HCT116 (cell line): ENCODE results near the gene ARL5B. TPM values are rescaled to one million over a fixed set of nuclear protein-coding genes. Genes with fewer than 3 reads are reported as not detected.
A peak's percentile ranks its signal among the peaks of the same experiment; 100 is the strongest.

Experiments used
- ATAC-seq: fragments of 200-7000 bp; cut with Tn5 transposase; 2 replicates; pipeline ENCODE4 v1.9.1; 2020; ENCODE audit warnings: mild to moderate bottlenecking, moderate library complexity
- BruUV-seq: library from RNA; stranded (reverse); fragments of 400-500 nt; replicated peaks from 2 replicates; lab custom pipeline; 2021; lab: Mats Ljungman, UMichigan
- CTCF ChIA-PET: fragments of 300-600 bp; sonication (Branson Sonifier 250); formaldehyde crosslinking; loops from one replicate; lab custom pipeline; 2021; ENCODE audit warnings: antibody characterized with exemption; lab: Charles Lee
- POLR2A ChIA-PET: fragments of 300-600, 350-600 bp; sonication (Branson Sonifier 250); formaldehyde crosslinking; loops from one replicate; lab custom pipeline; 2021; ENCODE audit warnings: antibody characterized with exemption; lab: Charles Lee
- RAD21 ChIA-PET, 2 experiments: fragments of 300-600 bp; sonication (Branson Sonifier 250); formaldehyde crosslinking; loops; one replicate each; lab custom pipeline; 2023; ENCODE audit warnings: low total read pairs in 2 of 2; ENCODE audit not compliant: uncharacterized antibody in 2 of 2, unreplicated experiment in 2 of 2, low non-redundant PET in 1 of 2; lab: Charles Lee
- DNase-seq: peaks from one replicate; pipeline ENCODE4 v3.0.0-alpha.2; 2010; ENCODE audit warnings: low read depth, low spot score
- H2AFZ ChIP-seq: fragments of 200-600 bp; shearing (Covaris generic), sonication (generic); 2 replicates; pipeline ENCODE4 v1.6.1; 2017; ENCODE audit warnings: low read depth, mixed run types, mixed read lengths, antibody characterized with exemption, low read length; ENCODE audit not compliant: poor library complexity, severe bottlenecking
- H3K27ac ChIP-seq: 2 replicates; pipeline ENCODE4 v1.5.1; 2012; ENCODE audit warnings: low read depth, low read length
- H3K27me3 ChIP-seq: fragments of 200-600 bp; sonication (generic); 2 replicates; pipeline ENCODE4 v1.6.1; 2016; ENCODE audit warnings: mixed run types, low read length, mixed read lengths; ENCODE audit not compliant: insufficient read depth
- H3K36me3 ChIP-seq, 2 experiments: fragments of 200-500 bp in 1 of 2; fragments of 200-600 bp in 1 of 2; sonication (Bioruptor generic) in 1 of 2; sonication (generic) in 1 of 2; 2 replicates each; pipeline versions ENCODE4 v1.5.1 to v1.6.1; 2014 to 2016; ENCODE audit warnings: low read length in 2 of 2, inconsistent platforms in 1 of 2, mixed read lengths in 1 of 2, mixed run types in 1 of 2; ENCODE audit not compliant: insufficient read depth in 2 of 2, control insufficient read depth in 1 of 2
- H3K4me1 ChIP-seq, 2 experiments: fragments of 200-600 bp in 1 of 2; sonication (generic) in 1 of 2; 2 replicates each; pipeline versions ENCODE4 v1.5.1 to v1.6.1; 2012 to 2017; ENCODE audit warnings: low read length in 2 of 2, inconsistent platforms in 1 of 2, mild to moderate bottlenecking in 1 of 2, mixed read lengths in 1 of 2, mixed run types in 1 of 2, moderate library complexity in 1 of 2; ENCODE audit not compliant: insufficient read depth in 2 of 2, control insufficient read depth in 1 of 2
- H3K4me2 ChIP-seq: fragments of 200-600 bp; sonication (generic); 2 replicates; pipeline ENCODE4 v1.6.1; 2017; ENCODE audit warnings: mixed run types, low read length, mixed read lengths
- H3K4me3 ChIP-seq, 2 experiments: fragments of 200-600 bp in 1 of 2; sonication (generic) in 1 of 2; replicated peaks in 1 of 2; 2 replicates each; pipeline ENCODE4 v1.5.1; 2011 to 2016; ENCODE audit warnings: low read length in 2 of 2, control low read depth in 1 of 2, low read depth in 1 of 2, mild to moderate bottlenecking in 1 of 2, mixed read lengths in 1 of 2, mixed run types in 1 of 2
- H3K79me2 ChIP-seq: fragments of 200-600 bp; sonication (generic); 2 replicates; pipeline ENCODE4 v1.6.1; 2017; ENCODE audit warnings: mild to moderate bottlenecking, mixed run types, low read length, moderate library complexity, mixed read lengths; ENCODE audit not compliant: insufficient read depth
- H3K9ac ChIP-seq: fragments of 200-600 bp; sonication (generic); 2 replicates; pipeline ENCODE4 v1.6.1; 2016; ENCODE audit warnings: low read length, mixed read lengths
- H3K9me2 ChIP-seq: fragments of 200-600 bp; sonication (generic), shearing (Covaris generic); 2 replicates; pipeline ENCODE4 v1.6.1; 2017; ENCODE audit warnings: mixed run types, mild to moderate bottlenecking, moderate library complexity; ENCODE audit not compliant: insufficient read depth
- H3K9me3 ChIP-seq, 2 experiments: fragments of 200-500 bp in 1 of 2; fragments of 200-600 bp in 1 of 2; sonication (Bioruptor generic) in 1 of 2; sonication (generic) in 1 of 2; 2 replicates each; pipeline ENCODE4 v1.6.1; 2014 to 2017; ENCODE audit warnings: low read length in 2 of 2, mixed read lengths in 2 of 2, inconsistent platforms in 1 of 2, low read depth in 1 of 2, mild to moderate bottlenecking in 1 of 2, mixed run types in 1 of 2, moderate library complexity in 1 of 2; ENCODE audit not compliant: control insufficient read depth in 1 of 2, insufficient read depth in 1 of 2
- H4K20me1 ChIP-seq: fragments of 200-600 bp; sonication (generic), shearing (Covaris generic); 2 replicates; pipeline ENCODE4 v1.6.1; 2017; ENCODE audit warnings: mixed run types, mild to moderate bottlenecking, moderate library complexity; ENCODE audit not compliant: insufficient read depth
- CBX3 ChIP-seq: IDR thresholded peaks from 2 replicates; pipeline ENCODE4 v1.6.1; 2012; ENCODE audit warnings: low read depth
- CEBPB ChIP-seq: IDR thresholded peaks from 2 replicates; pipeline ENCODE4 v1.6.1; 2012; ENCODE audit warnings: low read depth
- EGR1 ChIP-seq: IDR thresholded peaks from 2 replicates; pipeline ENCODE4 v1.6.1; 2012; ENCODE audit warnings: low read depth
- EZH2phosphoT487 ChIP-seq: fragments of 200-600 bp; IDR thresholded peaks from 2 replicates; pipeline ENCODE4 v1.6.1; 2018; ENCODE audit warnings: antibody characterized with exemption, borderline replicate concordance
- POLR2AphosphoS5 ChIP-seq: IDR thresholded peaks from 2 replicates; pipeline ENCODE4 v1.6.1; 2011; ENCODE audit warnings: mild to moderate bottlenecking, low read depth, low read length, moderate library complexity
- SP1 ChIP-seq: IDR thresholded peaks from 2 replicates; pipeline ENCODE4 v1.6.1; 2012; ENCODE audit warnings: low read depth
- YY1 ChIP-seq: IDR thresholded peaks from 2 replicates; pipeline ENCODE4 v1.6.1; 2011; ENCODE audit warnings: low read length, low read depth, moderate library complexity, mild to moderate bottlenecking; ENCODE audit not compliant: insufficient replicate concordance; ENCODE audit errors: extremely low read depth
- ZFX ChIP-seq: fragments of 450-650 bp; IDR thresholded peaks from 2 replicates; pipeline ENCODE4 v1.6.1; 2017
- intact Hi-C: fragments of 100-400 bp; cut with micrococcal nuclease; formaldehyde crosslinking; loops from 2 replicates; pipeline ENCODE4 v1.10.0; 2022
- total RNA-seq: library from RNA; stranded (reverse); gene quantifications from one replicate; pipeline ENCODE4 v1.2.1, GENCODE V29; 2021; ENCODE audit not compliant: unreplicated experiment
- TF ChIP-seq, protein P1 (sequence below): IDR thresholded peaks from 2 replicates; pipeline ENCODE4 v1.6.1; 2012

The ARL5B gene
- total RNA-seq, 1 experiment from 2014 or later = 21.1 TPM

DNA sequence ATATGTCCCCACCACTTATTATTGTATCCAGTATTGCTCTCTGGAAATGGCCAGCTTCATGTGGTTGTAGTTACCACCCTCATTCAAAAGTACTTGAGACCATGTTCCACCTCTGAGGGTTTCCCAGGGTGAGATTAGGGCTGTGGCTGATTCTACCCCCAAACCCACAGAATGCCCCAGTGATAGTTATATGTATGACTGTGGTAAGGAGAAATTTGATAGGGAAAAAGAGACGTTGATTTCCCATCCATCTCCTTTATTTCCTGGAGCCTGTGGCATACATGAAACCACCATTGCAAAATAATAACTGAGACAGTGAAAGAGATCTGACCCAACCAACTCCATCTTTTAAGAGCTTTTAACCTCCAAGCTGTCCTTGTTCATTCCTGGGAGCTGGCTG lies 25.2 kb downstream of the ARL5B start (continued):
- TF ChIP-seq YY1 (no peak), EGR1 (no peak), EZH2phosphoT487 (no peak)

DNA sequence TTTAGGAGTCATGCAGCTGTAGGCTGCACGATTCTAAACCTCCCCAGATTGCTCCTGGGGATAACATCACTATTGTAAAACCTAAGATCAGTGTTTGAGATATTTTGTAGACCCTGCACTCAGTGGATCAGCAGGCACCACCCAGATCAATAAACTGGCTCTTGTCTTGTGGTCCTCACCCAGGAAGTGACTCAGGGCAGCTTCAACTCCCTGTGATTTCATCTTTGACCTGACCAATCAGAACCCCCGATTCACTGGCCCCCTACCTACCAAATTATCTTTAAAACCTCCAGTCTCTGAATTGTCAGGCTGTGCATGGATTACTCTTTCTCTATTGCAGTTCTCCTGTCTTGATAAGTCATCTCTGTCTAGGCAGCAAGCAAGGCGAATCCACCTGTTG lies 25.7 kb downstream of the ARL5B start:
- Histone ChIP-seq H4K20me1 (no peaks in the 10 kb centered on the region), H3K36me3 (no peaks in the 10 kb centered on the region), H3K27ac (no peak overlapping the region), H3K4me2 (peak overlapping the region; percentile 60; the same call in 1 of the 2 replicates)
- TF ChIP-seq YY1 (no peak), POLR2AphosphoS5 (no peak), SP1 (no peak), EGR1 (no peak), CEBPB (no peak)
- TF ChIP-seq, protein P1, sequence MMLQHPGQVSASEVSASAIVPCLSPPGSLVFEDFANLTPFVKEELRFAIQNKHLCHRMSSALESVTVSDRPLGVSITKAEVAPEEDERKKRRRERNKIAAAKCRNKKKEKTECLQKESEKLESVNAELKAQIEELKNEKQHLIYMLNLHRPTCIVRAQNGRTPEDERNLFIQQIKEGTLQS = no peak
- TF ChIP-seq, all 23 proteins: peak for 0
- no peak overlapping the region for H3K4me3 ChIP-seq
- no peak overlapping the region for H2AFZ ChIP-seq
- DNase-seq (no peak), ATAC-seq (no peak)
- BruUV-seq = no TSS peak
- intact Hi-C loops = no loop called here
- no peaks in the 10 kb centered on the region for H3K79me2 ChIP-seq
- H3K9ac ChIP-seq = no peak overlapping the region
- ChIA-PET CTCF (interaction anchor here (1.1 kb wide), 1 partner anchor 15 kb away, joined by 3 read pairs; no protein-coding TSS in a partner anchor), RAD21 (no interaction called here), POLR2A (no interaction called here)
- H3K9me3 ChIP-seq = no peaks in the 10 kb centered on the region
- H3K27me3 ChIP-seq = no peaks in the 10 kb centered on the region
- H3K9me2 ChIP-seq = no peaks in the 10 kb centered on the region
- H3K4me1 ChIP-seq = peaks cover 16 to 51% of the 10 kb centered on the region in 2 experiments

DNA sequence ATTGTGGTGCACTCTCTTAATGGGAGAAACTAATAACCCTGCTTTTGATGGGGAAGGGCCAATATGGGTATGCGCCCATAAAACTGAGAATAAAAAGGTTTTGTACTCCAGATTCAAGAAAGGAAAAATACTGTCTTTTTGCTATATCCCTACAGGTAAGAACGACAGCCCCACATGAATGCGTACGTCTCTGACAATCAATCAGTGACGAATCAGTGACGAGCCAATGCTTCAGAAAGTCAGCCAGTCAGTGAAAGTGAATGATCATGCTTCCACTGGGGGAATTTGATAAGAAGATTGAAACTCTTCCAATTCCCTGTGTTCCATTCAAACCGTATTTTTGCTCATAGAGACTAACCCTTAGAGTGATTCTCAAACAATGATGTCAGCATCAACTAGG lies 26.3 kb downstream of the ARL5B start:
- Histone ChIP-seq H3K79me2 (no peaks in the 10 kb centered on the region), H2AFZ (no peak overlapping the region), H3K4me1 (peaks cover 16 to 50% of the 10 kb centered on the region in 2 experiments), H3K27me3 (no peaks in the 10 kb centered on the region), H3K9me2 (no peaks in the 10 kb centered on the region), H3K4me2 (0 out of 2 replicates have a peak overlapping the region, but pooled peaks have one; percentile 60), H3K36me3 (no peaks in the 10 kb centered on the region), H3K9ac (no peak overlapping the region), H3K27ac (no peak overlapping the region), H3K9me3 (no peaks in the 10 kb centered on the region), H4K20me1 (no peaks in the 10 kb centered on the region), H3K4me3 (no peak overlapping the region)
- TF ChIP-seq ZFX (no peak), CEBPB (no peak), CBX3 (no peak)
- no TSS peak for BruUV-seq
- ATAC-seq (no peak), DNase-seq (no peak)
- RAD21 ChIA-PET = no interaction called here
- intact Hi-C loops = no loop called here
- POLR2A ChIA-PET = no interaction called here
- CTCF ChIA-PET = no interaction called here
